Activated CD8-positive, alpha-beta memory T cell treated with anti-CD3 and anti-CD28 coated beads, Interleukin-2, amount 50 U/mL, for 4 hours (primary cell): Measurements from ENCODE around the gene GDF2.

Experiments
- DNase-seq: peaks from one replicate; pipeline ENCODE4 v3.0.0-alpha.2; 2020

GDF2 gene

DNA sequence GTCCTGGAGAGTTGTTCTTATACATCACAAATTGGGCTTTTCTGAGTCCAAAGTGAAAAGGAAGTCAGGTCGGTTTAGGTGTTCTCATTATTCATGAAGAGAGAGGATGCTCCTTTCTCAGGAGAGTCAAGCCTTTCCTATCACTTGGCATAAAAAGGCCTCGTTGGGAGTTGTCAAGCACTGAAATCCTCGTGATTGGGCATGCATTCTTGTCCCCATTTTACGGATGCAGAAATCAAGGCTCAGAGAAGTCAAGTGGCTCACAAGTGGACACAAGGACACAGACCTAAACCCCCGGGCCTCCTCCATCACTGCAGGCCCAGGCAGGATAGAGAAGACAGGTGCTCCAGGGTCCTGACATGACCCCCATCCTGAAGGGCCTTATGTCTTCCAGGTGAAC lies 34.5 kb downstream of the GDF2 start:
- no peak for DNase-seq

DNA sequence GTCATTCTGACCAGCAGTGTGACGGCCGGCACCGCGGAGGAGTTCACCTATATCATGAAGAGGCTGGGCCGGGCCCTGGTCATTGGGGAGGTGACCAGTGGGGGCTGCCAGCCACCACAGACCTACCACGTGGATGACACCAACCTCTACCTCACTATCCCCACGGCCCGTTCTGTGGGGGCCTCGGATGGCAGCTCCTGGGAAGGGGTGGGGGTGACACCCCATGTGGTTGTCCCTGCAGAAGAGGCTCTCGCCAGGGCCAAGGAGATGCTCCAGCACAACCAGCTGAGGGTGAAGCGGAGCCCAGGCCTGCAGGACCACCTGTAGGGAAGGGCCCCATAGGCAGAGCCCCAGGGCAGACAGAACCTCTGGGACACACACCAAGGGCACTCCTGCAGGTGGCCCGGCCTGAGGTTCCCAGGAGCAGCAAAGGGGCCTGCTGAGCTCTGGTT lies 34.9 kb downstream of the GDF2 start:
- DNase-seq, result no peak

GRCh38 chr10:47357911-47358310 lies 35.7 kb downstream of the GDF2 start:
- DNase-seq, result no peak

DNA sequence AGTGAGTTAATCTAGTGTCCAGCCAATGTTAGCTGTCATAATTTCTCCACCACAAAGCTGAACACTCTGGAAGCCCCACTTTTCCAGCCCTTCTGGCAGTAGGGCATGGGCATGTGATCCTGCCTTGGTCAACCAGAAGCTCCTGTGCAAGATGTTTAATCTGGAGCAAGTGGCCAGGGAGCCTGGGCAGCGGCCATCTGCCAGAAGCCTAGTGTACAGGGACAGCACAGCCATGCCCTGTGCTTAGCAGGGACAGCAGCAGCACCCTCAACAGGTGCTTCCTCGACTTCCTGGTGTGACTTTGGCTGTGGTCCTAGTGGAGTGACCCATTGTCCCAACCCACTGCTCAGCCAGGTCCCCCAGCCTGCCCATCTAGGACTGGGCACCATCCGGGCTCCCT lies 36.2 kb downstream of the GDF2 start:
- DNase-seq, result no peak

- DNase-seq, result no peak
These were observed 36.8 kb downstream of the GDF2 start for GRCh38 chr10:47359101-47359500.

GRCh38 chr10:47359626-47360418 lies 37.6 kb downstream of the GDF2 start:
- DNase-seq, result no peak

- no peak for DNase-seq
These were observed 38.3 kb downstream of the GDF2 start for GRCh38 chr10:47360419-47361040.

DNA sequence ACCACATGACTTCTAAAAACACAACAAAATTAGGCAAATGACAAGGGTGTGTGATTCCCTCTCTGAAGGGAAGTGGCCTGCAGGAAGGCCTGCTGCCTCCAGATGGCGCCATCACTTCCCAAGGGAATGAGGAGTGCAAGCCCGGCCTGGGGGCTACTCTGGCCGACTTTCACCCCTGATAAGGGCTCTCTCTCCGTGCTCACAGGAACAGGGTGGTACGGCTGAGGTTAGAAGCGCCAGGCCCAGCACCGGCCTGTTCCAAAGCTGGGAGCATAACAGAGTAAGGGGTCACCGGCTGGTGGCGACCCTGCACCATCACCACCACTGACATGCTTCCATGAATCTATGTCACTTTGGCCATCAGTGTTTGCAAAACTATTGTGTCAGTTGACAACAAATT lies 39.0 kb downstream of the GDF2 start:
- DNase-seq, result no peak

DNA sequence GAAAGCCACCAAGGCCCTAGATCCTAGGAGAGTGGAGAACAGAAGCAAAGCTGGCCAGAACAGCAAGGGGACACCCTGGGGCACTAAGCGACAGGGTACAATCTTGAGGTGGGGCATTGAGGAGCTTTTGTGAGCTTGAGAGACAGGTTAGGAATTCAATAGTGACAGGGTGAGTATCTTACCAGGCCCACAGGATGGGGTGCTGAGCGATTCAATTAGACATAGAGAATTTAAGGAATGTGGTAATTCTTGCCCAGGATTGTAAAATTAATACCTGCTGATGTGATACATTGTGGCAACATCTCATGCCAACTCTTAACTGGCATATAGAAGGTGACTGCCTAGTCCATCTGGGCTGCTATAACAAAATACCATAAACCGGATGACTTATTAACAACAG lies 39.9 kb downstream of the GDF2 start:
- no peak for DNase-seq

DNA sequence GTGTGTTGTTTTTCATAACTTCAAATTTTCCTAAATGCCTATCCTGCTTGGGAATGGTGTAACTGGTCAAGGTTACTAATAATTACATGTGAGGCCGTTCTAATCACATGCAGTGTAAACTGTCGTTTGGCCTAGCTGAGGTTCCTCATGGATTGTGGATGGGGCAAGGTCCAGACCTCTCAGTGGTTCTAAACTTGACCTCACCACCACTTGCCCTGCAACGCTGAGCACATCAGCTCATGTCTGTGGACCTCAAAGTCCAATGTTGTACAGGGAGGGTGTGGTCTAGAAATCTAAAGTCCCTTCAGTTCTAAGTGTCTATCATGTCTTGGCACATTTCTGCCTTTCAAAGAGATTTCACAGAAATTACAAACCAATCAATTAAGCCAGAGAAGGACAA lies 41.5 kb downstream of the GDF2 start:
- DNase-seq, result no peak

GRCh38 chr10:47364366-47364765 lies 42.1 kb downstream of the GDF2 start:
- DNase-seq, result no peak

DNA sequence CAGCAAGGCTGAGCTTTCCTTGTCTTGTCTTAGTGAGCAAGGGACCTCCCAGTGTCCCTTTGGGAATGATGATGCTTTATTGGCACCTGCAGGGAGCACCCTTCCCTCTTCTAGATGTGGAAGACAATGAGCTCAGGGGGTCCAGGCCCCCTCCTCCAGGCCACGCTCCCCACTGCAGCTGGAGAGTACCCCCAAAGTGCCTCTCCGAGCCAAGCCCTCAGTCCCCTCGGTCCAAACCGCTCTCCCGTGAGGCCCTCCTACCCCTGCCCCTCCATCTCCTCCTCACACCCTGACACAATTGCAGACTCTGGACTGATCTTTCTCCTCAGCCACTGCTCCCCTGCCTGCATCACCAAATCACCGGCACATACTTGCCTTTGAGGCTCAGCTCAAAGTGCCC lies 42.7 kb downstream of the GDF2 start:
- DNase-seq, result no peak

DNA sequence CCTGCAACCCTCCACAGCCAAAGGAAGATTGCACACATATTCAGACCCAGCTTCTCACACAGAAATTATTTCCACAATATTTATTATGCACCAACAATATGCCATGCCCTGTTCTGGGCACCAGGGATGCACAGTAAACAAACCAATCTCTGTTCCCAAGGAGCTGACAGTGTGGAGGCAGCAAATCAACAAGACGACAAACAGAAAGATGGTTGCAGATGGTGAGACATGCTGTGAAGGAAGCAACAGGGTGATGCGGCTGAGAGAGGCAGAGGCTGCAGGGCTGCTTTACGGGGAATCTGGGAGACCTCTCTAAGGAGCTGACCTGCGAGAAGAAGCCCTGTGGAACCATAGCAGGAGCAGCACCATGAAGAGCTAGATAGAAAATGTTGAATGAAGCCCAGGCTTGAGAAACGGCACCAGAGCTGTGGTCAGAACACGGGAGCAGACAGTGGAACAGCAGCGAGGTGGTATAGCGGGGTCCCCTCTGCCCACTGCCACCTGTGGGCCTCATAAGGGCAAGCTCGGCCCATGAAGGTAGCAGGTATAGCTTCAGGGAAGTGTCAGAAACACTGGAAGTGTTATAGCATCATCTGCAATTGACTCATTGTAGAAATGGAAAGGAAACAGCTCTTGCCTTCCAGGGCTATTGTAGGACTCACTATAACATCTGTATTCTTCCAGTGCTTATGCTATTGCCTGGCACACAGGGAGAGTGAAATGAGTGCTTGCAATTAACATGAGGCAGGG lies 43.4 kb downstream of the GDF2 start:
- DNase-seq, result no peak

- no peak for DNase-seq
These were observed 44.0 kb downstream of the GDF2 start for GRCh38 chr10:47366181-47366631.

DNA sequence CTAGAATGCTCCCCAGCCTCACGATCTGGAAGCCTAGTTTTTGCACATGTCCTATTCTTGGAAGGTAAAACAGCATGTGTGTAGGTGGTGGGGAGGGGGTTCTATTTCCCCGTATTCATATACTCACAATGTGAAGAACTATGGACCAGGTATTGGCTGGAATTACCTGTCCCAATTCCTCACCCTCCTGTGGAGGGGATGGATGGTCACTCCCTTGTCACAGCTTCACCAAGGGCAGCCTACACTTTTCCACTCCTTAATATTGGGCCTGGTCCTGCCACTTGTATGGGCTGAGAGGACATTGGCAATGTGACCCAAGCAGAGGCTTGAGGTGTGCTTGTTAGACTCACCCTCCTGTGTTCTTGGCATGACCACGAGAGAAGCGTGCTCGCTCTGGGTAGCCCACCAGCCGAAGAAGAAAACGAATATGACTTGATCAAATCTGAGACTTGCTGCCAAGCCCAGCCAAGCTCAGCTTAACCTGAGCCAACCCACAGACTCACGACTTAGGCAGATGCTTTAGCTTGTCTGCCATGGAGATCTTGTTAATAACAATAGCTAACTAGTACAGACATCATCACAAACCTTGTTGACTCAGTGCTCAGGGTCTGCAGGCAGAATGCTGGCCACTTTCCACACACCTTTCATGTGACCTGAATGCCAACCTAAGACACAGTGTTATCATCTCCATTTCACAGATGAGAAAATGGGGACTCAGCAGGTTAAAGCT lies 44.6 kb downstream of the GDF2 start:
- no peak for DNase-seq

DNA sequence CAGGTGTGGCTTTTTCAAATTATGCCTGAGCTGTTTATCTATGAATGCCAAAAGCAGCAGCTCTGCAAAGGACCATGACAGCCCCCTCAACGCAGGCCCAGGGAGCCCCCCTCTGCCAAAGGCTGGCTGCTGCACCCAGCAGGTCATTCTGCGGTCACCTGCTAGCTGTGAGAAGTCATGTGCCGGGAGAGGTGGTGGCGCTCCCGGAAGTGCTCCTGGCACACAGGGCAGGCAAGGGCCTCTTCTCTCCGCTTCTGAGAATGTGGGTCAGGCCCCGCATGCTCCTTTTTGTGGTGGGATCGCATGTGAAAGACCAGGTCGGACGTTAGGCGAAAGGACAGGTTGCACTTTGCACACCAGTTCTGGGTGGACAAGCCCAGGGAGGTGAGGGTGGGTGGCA lies 45.4 kb downstream of the GDF2 start:
- no peak for DNase-seq

DNA sequence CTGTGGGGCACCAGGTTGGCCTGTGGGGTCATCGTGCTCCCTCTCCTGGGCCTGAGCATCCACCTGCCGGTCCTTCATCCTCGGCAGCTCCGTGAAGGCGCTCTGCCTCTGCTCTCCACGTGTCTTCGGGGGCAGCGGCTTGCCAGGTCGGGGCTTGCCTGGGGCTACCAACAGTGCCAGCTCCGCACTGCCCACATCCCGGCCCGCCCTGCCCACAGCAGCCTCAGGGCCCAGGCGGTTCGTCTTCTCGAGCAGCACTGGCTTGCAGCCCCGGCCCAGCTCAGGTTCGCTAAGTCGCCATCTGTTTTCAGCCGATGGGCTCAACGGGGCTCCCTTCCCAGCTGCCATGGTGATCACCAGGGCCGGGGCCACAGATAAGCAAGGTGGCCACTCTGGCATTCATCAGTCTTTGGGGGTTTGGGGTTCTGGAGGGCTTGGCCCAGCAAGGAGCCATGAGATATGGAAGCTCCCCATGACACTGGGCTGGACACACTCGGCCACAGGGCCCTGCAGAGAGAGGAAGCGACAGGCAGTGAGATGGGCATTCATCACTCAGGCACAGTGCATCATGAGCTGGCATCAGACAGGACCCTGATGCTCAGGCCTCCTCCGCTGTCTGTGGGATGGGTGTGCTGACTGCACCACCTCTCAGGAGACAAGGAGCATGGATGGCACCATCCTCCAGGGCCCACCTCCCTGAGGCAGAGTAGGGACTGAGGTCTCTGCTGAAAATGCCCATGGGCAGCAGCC lies 46.4 kb downstream of the GDF2 start:
- DNase-seq, result no peak

DNA sequence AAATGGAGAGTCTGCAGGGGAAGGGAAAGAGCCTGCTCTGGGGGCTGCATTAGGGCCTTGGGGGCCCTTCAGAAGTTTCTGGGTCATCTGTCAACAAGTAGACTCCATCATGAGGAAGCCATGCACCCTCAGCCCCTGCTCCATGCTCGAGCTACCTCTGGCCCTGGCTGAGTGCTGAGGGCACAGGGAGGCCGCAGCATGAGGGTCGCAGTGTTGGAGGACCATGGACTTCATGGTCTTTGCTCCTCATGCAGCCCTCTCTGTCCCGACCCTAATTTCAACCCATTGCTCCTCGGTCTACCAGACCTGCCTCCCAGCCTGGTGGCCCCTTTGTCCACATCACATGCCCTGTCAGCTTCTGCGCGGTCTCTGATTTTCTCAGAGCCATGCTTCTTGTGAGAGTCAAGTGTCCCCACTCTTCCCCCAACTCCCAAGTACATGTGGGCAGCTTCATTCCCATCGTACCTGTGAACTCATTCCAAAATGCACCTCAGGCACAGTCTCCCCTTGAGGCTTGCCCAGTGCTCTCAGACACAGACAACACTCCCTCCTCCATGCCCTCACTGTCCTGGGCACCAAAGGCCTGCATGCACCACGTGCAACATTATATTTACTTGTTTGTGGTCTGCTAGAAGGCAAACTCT lies 47.1 kb downstream of the GDF2 start:
- no peak for DNase-seq

DNA sequence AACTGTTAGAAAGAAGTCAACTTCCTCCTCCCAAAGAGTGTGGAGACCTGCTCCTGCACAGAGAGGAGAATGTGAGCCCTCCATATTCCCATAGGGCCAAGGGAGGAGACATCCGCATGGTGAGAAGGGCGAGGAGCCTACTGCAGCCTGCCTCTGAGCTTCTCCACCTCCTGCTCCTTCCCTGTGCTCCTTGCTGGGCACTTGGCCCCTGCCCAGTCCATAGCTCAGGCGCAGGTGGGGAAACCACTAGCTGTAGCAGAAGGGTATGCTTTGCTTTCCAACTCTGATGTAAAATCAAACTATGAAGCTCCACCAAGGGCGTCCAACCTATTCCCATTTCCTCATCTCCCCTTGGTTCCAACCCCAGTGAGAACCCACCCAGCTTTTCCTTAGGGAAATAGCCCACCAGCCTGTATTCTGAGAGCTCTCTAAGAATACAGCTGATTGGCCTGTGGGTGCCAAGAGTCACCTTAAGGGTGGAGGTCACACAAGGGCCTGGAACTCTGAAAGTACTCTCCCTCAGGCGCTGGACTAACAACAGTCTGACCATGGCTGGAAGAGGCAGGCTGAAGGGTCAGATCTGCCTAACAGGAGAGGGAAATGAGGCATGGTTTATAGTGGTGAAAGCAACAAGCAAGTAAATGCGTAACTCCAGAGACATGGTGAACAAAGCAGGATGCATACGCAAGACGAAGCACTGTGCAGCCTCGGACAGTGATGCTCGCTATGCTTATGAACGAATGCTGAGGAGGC lies 47.9 kb downstream of the GDF2 start:
- no peak for DNase-seq

- no peak for DNase-seq
These were observed 48.6 kb downstream of the GDF2 start for GRCh38 chr10:47370878-47371277.
